Activated CD4-positive, alpha-beta T cell treated with anti-CD3 and anti-CD28 coated beads, Interleukin-2, amount 50 U/mL, for 24 hours (primary cell): ENCODE measurements around the gene XPNPEP2.

Experiments used
- DNase-seq, 2 donors: peaks; one replicate each; pipeline ENCODE4 v3.0.0-alpha.2; 2020; ENCODE audit warnings: low read depth in 1 of 2, low spot score in 1 of 2

XPNPEP2 gene

GRCh38 chrX:129779086-129779672 lies 40.4 kb downstream of the XPNPEP2 start:
- no peak for DNase-seq

DNA sequence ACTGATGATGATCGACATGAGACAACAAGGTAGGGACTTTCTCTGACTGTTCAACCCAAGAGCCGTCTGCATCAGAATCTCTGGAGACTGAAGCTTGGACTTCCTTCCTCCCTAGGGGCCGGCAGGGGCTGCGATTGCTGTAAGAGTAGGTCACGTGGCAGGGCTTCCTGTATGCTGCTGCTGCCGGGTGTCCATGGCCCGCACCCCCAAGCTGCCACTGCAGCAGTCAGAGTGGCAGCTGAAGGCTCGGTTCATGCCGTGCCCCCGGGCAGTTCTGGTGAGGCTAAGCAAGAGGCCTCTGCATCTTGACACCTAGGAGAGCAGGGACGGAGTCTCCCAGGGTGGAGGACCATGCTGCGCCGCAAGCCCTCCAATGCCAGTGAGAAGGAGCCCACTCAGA lies 41.0 kb downstream of the XPNPEP2 start, which contains the start of gene SASH3:
TSS of gene SASH3 (plus strand) at position 203 of the 400 bp plus-strand sequence. CDS start at position 352, 149 bp downstream.
- no peak for DNase-seq

GRCh38 chrX:129780441-129781105 lies 41.8 kb downstream of the XPNPEP2 start:
- no peak for DNase-seq

DNA sequence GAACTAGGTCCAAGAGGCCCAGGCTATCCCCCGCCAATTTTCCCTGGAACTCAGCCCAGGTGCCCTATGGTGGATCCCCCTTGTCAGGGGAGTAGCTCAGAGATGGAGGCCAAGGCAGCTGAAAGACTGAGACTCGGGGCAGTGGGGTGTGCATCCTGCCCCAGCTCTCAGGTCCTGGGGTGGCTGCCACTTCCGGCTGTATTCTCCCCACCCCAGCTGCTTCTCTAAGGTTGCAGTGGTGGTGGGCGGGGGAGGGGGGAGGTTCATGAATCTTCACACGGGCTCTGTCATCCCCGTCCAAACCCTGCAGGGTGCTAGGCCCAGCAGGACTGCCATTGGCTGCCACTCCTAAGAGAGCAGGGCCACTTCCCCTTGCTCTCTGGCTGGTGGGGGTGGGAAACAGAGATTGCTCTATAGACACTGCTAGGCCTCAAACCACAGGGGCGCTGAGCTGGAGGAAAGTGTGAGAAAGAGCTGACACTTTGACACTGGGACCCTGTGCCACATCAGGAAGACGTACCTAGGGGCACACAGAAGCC lies 42.4 kb downstream of the XPNPEP2 start:
- peak; percentile 39 to 76 for DNase-seq

- DNase-seq: no peak
Observed at GRCh38 chrX:129781680-129782495, 43.1 kb downstream of the XPNPEP2 start.

- no peak for DNase-seq
Observed at GRCh38 chrX:129782706-129783105, 43.9 kb downstream of the XPNPEP2 start.

GRCh38 chrX:129783291-129783713 lies 44.5 kb downstream of the XPNPEP2 start:
- no peak for DNase-seq

GRCh38 chrX:129784371-129784770 lies 45.6 kb downstream of the XPNPEP2 start:
- no peak for DNase-seq

- no peak for DNase-seq
Observed at GRCh38 chrX:129785160-129785947, 46.6 kb downstream of the XPNPEP2 start.

DNA sequence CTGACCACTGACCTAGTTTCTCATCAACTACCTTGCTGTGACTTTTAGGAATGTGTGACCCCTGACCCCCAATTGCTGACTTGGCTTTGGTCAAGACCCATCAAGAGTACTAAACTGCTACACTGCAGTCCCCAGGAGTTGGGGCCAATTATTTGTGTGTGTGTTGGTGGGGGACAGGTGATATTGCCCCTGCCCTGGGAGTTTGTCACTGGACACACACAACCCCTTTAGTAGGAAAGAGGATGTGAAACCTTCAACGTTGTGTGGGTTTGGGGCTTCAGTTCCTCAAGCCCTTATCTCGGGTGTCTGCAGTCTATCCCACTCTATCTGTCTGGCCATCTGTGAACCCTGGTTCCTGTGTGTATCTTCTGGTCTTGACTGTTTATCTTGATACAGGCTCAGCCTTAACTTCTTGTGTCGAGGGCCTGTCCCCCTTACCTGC lies 47.5 kb downstream of the XPNPEP2 start:
- no peak for DNase-seq

DNA sequence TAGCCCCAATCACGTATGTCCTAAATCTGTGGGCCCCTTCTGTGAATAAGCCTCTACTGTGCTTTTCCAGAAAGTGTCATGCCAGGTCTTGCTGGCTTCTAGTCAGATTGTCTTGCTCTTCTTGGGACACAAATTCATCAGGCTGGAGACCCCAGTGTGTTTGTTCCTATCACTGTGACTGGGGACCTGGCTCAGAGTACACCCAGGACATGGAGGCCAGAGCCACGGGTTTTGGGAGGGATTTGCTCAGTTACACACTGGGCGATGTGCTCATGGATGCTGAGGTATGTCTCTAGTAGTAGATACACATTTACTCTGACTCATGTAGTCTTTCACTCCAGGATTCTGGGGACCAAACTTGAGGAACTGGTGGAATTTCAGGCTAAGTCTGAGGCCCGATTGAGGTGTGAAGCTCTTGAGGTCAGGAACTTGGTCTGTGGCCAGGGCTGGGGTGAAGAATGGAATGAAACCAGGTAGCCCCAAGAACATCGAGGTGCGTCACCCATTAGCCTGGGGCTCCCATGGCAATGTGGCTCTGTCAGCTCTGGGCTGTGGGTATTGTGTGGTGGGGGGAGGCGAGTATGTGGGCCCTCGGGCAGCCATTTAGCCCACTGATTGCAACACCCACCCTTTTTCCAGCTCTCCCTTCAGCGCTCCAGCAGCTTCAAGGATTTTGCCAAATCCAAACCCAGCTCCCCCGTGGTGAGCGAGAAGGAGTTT lies 48.7 kb downstream of the XPNPEP2 start:
- no peak for DNase-seq

DNA sequence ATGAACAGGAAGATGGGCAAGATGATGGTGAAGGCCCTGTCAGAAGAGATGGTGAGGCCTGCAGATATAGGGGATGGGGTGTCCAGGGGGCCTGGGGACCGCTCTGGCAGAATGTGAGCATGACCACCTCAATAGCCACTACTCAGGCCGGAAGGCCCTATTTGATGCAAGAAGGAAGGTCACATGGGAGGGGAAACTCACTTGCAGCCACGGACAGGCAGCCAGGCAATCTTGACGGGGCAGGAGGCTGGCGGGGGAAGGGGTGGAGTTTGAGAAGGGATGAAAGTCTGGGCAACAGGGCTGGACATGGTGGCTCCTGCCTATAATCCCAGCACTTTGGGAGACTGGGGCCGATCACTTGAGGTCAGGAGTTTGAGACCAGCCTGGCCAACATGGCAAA lies 49.7 kb downstream of the XPNPEP2 start:
- DNase-seq: no peak

DNA sequence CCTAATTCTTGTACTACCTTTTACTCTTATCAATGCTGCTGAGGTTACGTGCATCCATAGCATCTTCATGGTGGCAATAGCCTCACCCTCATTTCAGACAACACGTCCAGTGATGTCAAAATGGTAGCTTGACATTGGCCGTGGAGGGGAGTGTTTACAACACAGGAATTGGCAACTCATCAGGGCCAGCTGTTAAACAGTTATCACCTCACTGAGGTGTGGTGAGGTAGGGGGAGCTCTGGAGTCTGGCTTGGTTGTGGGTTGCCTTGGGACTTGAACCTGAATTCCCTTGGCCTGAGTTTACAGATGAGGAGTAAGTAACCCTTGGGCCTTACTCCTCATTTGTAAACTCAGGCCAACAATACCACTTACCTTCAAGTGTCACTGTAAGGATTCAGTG lies 51.4 kb downstream of the XPNPEP2 start:
- DNase-seq: no peak

DNA sequence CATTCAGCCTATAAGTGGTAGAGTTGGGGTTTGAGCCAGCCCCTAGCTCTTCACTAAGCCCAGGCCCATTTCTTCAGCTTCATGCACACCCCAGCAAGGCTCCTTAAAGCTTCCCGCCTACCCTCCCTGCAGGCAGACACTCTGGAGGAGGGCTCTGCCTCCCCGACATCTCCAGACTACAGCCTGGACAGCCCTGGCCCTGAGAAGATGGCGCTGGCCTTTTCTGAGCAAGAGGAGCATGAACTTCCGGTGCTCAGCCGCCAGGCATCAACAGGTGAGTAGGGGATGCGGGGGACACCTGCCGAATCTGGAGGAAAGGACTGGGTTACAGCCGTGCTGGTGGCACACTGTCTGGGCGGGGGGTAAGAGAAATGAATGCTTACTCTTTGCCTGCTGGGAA lies 52.0 kb downstream of the XPNPEP2 start:
- DNase-seq: no peak

GRCh38 chrX:129791336-129791735 lies 52.6 kb downstream of the XPNPEP2 start:
- no peak for DNase-seq

- no peak for DNase-seq
Observed at GRCh38 chrX:129791961-129792570, 53.3 kb downstream of the XPNPEP2 start.

DNA sequence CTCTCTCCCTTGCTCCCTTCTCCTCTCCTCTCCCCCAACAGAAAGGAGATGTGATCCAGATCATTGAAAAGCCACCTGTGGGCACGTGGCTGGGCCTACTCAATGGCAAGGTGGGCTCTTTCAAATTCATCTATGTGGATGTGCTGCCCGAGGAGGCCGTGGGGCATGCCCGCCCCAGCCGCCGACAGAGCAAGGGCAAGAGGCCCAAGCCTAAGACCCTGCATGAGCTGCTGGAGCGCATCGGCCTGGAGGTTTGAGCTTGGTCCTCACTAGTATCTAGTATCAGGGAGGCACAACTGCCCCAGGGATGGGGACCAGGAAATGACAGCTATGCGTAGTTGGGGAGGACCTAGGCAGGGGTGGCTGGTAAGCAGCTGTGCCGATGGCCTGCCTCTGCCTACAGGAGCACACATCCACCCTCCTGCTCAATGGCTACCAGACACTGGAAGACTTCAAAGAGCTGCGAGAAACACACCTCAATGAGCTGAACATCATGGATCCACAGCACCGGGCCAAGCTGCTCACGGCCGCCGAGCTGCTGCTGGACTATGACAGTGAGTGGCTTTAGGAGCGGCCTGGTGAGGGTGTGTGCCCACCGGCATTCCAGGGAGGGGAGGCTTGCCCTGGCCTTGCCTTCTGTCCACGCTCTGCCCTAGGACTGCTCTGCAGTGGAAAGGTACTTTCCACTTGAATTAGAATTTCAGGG lies 54.0 kb downstream of the XPNPEP2 start:
- no peak for DNase-seq

- no peak for DNase-seq
Observed at GRCh38 chrX:129793604-129794191, 54.9 kb downstream of the XPNPEP2 start.

- no peak for DNase-seq
Observed at GRCh38 chrX:129795584-129795983, 56.8 kb downstream of the XPNPEP2 start.
